GM18520 (cell line): ENCODE measurements around the gene MS4A4A.
"Not testable (repeated sequence)": the region's sequence is repeated elsewhere in the genome, so short reads cannot be mapped to it uniquely, and the experiment has no call there.

Experiments
- ATAC-seq: cut with Tn5 transposase; IDR thresholded peaks from one replicate; pipeline ENCODE4 v1.9.1; 2021; ENCODE audit not compliant: unreplicated experiment

The MS4A4A gene

GRCh38 chr11:60280412-60280811 lies at the start of gene MS4A4A:
TSS of gene MS4A4A (plus strand) at chr11:60280666. CDS start at chr11:60280676, 10 bp downstream.
- no peak for ATAC-seq

- no peak for ATAC-seq
Measured at GRCh38 chr11:60230681-60231080, 49.8 kb upstream of the MS4A4A start.

- no peak for ATAC-seq
Measured at GRCh38 chr11:60235321-60235720, 45.1 kb upstream of the MS4A4A start.

GRCh38 chr11:60240662-60241061 lies 39.8 kb upstream of the MS4A4A start:
- no peak for ATAC-seq

- no peak for ATAC-seq
Measured at GRCh38 chr11:60241786-60242185, 38.7 kb upstream of the MS4A4A start.

GRCh38 chr11:60242740-60243239 lies 37.7 kb upstream of the MS4A4A start, which contains the start of gene MS4A4E:
TSS of gene MS4A4E (minus strand) at chr11:60243137. CDS start at chr11:60230055, 13,082 bp downstream.
- no peak for ATAC-seq

GRCh38 chr11:60251485-60252212 lies 28.8 kb upstream of the MS4A4A start:
- ATAC-seq: no peak

GRCh38 chr11:60252213-60253108 lies 28.0 kb upstream of the MS4A4A start:
- ATAC-seq: no peak

- ATAC-seq: no peak
Measured at GRCh38 chr11:60257956-60258722, 22.3 kb upstream of the MS4A4A start.

GRCh38 chr11:60261014-60261413 lies 19.5 kb upstream of the MS4A4A start:
- ATAC-seq: no peak

- ATAC-seq: no peak
Measured at GRCh38 chr11:60263402-60263801, 17.1 kb upstream of the MS4A4A start.

GRCh38 chr11:60264644-60265043 lies 15.8 kb upstream of the MS4A4A start:
- no peak for ATAC-seq

- ATAC-seq: no peak
Measured at GRCh38 chr11:60265373-60266214, 14.9 kb upstream of the MS4A4A start.

- no peak for ATAC-seq
Measured at GRCh38 chr11:60274416-60274815, 6.0 kb upstream of the MS4A4A start.

- no peak for ATAC-seq
Measured at GRCh38 chr11:60281485-60281884, 1.0 kb downstream of the MS4A4A start.

- ATAC-seq: no peak
Measured at GRCh38 chr11:60282286-60282685, 1.8 kb downstream of the MS4A4A start.

- ATAC-seq: not testable (repeated sequence)
Measured at GRCh38 chr11:60285411-60286126, 5.1 kb downstream of the MS4A4A start.

GRCh38 chr11:60288531-60288930 lies 8.1 kb downstream of the MS4A4A start:
- no peak for ATAC-seq

GRCh38 chr11:60292145-60292544 lies 11.7 kb downstream of the MS4A4A start:
- no peak for ATAC-seq
